ENCODE results near the gene TTC34.
"Not testable (repeated sequence)": the region's sequence is repeated elsewhere in the genome, so short reads cannot be mapped to it uniquely, and the experiment has no call there.

The TTC34 gene

GRCh38 chr1:2810899-2811532, 9.5 kb upstream of the TTC34 start:
- DNase-seq = no peak

GRCh38 chr1:2810281-2810680, 8.8 kb upstream of the TTC34 start:
- no peak for DNase-seq

- DNase-seq = no peak
Measured at GRCh38 chr1:2809656-2810055, 8.2 kb upstream of the TTC34 start.

GRCh38 chr1:2808831-2809605, 7.5 kb upstream of the TTC34 start:
- DNase-seq = no peak

- DNase-seq = no peak
Measured at GRCh38 chr1:2808386-2808705, 6.9 kb upstream of the TTC34 start.

DNA sequence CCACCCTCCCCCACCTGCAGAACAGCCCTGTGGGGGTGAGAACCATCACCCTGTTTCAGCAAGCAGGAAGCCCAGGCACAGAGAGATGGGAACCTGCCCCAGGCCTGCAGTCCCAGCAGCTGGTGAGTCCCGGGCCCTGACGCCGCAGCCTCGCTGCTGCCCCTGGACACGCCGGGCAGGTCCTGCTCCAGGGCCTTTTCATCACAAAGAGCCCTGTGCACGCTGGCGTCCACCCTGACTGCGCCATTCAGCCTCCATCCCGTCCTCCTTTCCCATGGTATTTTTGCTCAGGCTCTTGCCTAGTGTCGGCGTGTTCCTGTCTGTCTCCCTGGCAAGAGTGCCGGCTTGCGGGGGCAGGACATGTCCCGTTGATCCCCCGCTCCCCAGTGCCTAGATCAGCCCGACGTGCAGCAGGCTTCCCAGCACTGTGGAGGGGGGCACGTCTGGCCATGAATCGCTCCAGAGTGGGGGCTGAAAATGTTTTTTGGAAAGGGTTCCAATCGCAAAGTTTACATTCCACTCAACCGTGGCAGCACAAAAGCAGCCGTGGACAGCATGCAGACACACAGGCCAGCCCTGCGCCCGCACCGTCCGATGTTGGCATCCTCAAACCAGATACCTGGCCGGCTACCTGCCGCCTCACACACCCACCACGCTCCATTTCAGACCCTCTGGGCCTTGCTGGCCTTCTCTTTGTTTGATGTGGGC, 6.3 kb upstream of the TTC34 start:
- no peak for DNase-seq

- DNase-seq = no peak
Measured at GRCh38 chr1:2807036-2807435, 5.5 kb upstream of the TTC34 start.

GRCh38 chr1:2806591-2806990, 5.1 kb upstream of the TTC34 start:
- no peak for DNase-seq

GRCh38 chr1:2805801-2806430, 4.4 kb upstream of the TTC34 start:
- DNase-seq = no peak

DNA sequence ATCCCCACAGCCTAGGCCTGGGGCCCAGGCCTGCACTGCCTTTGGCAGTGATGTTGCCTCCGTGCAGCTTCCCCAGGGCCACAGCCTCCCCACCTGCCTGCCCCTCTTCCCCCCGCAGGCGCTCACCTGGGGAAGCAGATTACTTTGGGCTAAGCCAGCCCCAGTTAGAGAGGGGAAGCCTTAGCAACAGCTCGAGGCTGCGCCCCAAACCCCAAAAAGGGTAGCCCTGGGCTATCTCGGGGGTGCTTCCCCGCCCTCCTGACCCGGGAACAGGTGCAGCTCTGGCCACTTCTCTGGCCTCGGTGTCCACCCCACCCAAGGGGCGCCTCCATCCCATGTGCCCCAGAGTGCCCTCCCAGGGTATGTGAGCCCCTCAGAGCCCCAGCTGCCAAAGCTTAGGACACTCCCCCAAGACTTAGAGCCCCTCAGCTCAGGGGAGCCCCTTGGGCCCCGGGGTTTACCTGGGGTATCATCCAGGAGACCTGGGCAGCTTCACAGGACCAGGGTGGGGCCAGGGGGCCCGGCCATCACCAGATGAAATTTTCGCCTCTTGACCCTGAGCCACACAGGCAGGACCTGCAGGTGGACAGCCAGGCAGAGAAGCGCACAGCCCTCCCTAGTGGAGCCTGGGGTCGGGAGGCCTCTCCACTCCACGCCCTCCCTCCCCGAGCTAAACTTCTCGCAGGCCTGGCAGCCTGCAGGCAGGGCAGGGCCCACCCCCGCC, 3.3 kb upstream of the TTC34 start:
- DNase-seq = no peak

DNA sequence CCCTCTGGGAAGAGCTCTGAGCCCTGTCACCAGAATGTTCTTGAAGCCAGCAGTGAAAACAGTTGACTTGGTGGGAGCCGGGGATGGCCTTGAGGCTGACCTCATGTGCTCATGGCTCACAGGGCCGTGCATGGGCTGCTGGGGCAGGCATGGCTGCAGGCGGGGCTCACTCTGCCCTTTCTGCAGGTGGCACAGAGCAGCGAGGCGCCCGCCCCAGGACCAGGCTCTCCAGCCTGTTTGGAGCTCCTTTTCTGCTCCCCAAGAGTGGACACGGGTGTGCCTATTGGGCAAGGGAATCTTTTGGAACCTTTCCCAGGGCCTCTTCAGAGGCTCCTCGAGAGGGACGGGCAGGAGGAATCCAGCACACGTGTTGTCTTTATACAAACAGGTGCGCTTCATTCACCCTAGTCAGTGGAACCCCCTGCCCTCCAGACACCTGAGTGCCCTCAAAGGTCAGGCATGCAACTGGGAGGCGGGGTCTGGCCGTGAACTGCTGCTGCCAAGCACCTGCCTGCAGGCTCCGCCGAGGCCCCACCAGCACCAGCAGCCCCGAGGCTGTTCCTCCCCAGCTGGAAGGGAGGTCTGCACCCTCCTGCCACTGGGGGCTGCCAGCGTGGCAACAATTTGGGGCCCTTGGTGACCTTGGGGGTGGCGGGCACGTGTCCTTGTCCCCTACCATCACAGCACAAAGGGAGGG, 2.6 kb upstream of the TTC34 start:
- DNase-seq = no peak

GRCh38 chr1:2803086-2803930, 1.8 kb upstream of the TTC34 start:
- no peak for DNase-seq

DNA sequence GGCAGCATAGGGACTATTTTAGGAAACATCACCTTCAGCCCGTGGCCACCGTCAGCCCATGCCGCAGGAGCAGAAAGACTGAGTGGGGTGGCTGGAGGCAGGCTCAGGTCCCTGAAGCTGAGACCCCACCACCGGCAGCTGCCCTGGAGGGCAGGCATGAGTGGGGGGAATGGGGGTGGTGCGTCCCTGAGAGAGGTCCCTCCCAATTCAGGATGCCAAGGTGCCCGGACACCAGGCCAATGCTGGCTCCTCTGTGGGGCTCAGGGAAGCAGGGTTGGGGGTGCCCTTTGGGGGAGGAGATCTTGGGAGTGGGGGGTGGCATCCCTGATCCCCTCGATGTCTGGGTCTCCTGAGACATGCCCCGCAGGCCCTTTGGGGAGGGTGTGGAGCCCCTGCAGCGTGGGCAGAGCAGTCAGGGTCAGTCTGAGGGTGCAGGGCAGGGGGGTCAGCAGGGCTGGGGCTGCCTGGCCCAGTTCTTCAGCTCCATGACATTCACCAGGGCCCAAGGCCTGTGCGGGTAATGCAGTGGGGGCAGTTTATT, 998 bp upstream of the TTC34 start:
- no peak for DNase-seq

- no peak for DNase-seq
Measured at GRCh38 chr1:2801046-2801445, 447 bp downstream of the TTC34 start.

GRCh38 chr1:2800664-2801045, 838 bp downstream of the TTC34 start:
- no peak for DNase-seq

GRCh38 chr1:2799811-2800663, 1.5 kb downstream of the TTC34 start:
- no peak for DNase-seq

GRCh38 chr1:2798958-2799357, 2.5 kb downstream of the TTC34 start:
- DNase-seq = not testable (repeated sequence)

DNA sequence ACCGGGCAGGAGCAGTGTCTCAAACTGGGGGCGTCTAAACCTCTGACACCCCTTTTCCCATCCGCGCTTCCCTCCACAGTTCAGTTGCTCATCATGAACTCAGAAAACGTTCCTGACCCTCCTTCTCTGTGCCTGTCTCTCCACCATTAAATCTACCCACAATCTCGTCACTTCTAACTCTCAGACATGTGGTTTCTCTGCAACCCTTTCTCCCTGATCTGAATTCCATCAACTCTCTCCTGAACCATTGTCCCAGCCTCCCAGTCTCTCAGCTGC, 3.8 kb downstream of the TTC34 start:
- no peak for DNase-seq

GRCh38 chr1:2796890-2797740, 4.4 kb downstream of the TTC34 start:
- no peak for DNase-seq

DNA sequence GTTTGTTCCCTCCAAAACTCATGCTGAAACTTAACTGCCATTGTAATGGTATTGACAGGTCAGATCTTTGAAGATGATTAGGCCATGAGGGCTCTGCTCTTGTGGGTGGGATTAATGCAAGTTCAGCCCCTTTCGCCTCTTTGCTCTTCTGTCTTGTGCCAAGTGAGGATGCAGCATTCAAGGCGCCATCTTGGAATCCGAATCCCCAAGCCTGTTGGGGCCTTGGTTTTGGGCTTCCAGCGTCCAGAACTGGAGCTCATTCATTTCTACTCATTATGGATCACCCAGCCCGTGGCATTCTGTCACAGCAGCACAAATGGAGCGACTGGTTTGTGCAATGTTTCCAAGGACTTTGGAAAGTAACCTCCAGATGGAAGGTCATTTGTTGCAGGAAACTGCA, 5.6 kb downstream of the TTC34 start:
- DNase-seq = no peak

Data from COR-L47 (cell line).